T-helper 1 cell (primary cell): ENCODE measurements around the gene PSG6.
"Not testable (repeated sequence)": the region's sequence is repeated elsewhere in the genome, so short reads cannot be mapped to it uniquely, and the experiment has no call there.

ENCODE experiments used
- DNase-seq, 5 donors: peaks; one replicate each; pipeline ENCODE4 v3.0.0-alpha.2; 2012 to 2020
- total RNA-seq, 4 donors: gene quantifications; one replicate each; lab custom pipeline; 2026; lab: John Stamatoyannopoulos, UW

The PSG6 gene
- total RNA-seq = 0 reads per million in 4 donors

- not testable (repeated sequence) for DNase-seq
These were observed at the start of gene PSG6 for GRCh38 chr19:42917634-42918033. PSG6 (minus strand) TSS chr19:42917894; CDS start chr19:42917792, 102 bp downstream.

GRCh38 chr19:42965176-42965575 is 47.5 kb upstream of the PSG6 start:
- DNase-seq = no peak

- DNase-seq = no peak
These were observed 43.4 kb upstream of the PSG6 start for GRCh38 chr19:42961119-42961518.

- DNase-seq = not testable (repeated sequence)
These were observed 34.4 kb upstream of the PSG6 start for GRCh38 chr19:42952126-42952525.

GRCh38 chr19:42951476-42951875 is 33.8 kb upstream of the PSG6 start:
- DNase-seq = not testable (repeated sequence)

GRCh38 chr19:42942187-42942789 is 24.6 kb upstream of the PSG6 start:
- DNase-seq = no peak

GRCh38 chr19:42937107-42937506 is 19.4 kb upstream of the PSG6 start, which contains the start of gene PSG7:
PSG7 (minus strand) TSS chr19:42937207; CDS start chr19:42937076, 131 bp downstream.
- not testable (repeated sequence) for DNase-seq

GRCh38 chr19:42934726-42935125 is 17.0 kb upstream of the PSG6 start:
- not testable (repeated sequence) for DNase-seq

- not testable (repeated sequence) for DNase-seq
These were observed 16.5 kb upstream of the PSG6 start for GRCh38 chr19:42934183-42934582.

GRCh38 chr19:42933412-42933811 is 15.7 kb upstream of the PSG6 start:
- DNase-seq = not testable (repeated sequence)

GRCh38 chr19:42932485-42933101 is 14.9 kb upstream of the PSG6 start:
- DNase-seq = not testable (repeated sequence)

- DNase-seq = not testable (repeated sequence)
These were observed 12.5 kb upstream of the PSG6 start for GRCh38 chr19:42930214-42930613.

- DNase-seq = no peak
These were observed 11.2 kb upstream of the PSG6 start for GRCh38 chr19:42928896-42929295.

GRCh38 chr19:42926781-42927180 is 9.1 kb upstream of the PSG6 start:
- no peak for DNase-seq

- DNase-seq = peak in 1 of 5 donors; percentile 6
These were observed 5.4 kb upstream of the PSG6 start for GRCh38 chr19:42923106-42923505.

- DNase-seq = not testable (repeated sequence)
These were observed 3.3 kb upstream of the PSG6 start for GRCh38 chr19:42920971-42921370.

GRCh38 chr19:42919757-42920079 is 2.0 kb upstream of the PSG6 start:
- DNase-seq = no peak

- not testable (repeated sequence) for DNase-seq
These were observed 1.5 kb upstream of the PSG6 start for GRCh38 chr19:42919070-42919756.

- DNase-seq = not testable (repeated sequence)
These were observed 829 bp upstream of the PSG6 start for GRCh38 chr19:42918377-42919069.

GRCh38 chr19:42916931-42917330 is 763 bp downstream of the PSG6 start:
- not testable (repeated sequence) for DNase-seq

GRCh38 chr19:42913516-42913915 is 4.2 kb downstream of the PSG6 start:
- not testable (repeated sequence) for DNase-seq

GRCh38 chr19:42912941-42913340 is 4.8 kb downstream of the PSG6 start:
- not testable (repeated sequence) for DNase-seq

GRCh38 chr19:42911731-42912130 is 6.0 kb downstream of the PSG6 start:
- not testable (repeated sequence) for DNase-seq
